GM12878 (cell line): Measurements from ENCODE around the gene KBTBD7. TPM values are rescaled to one million over a fixed set of nuclear protein-coding genes. Genes with fewer than 3 reads are reported as not detected.
A peak's percentile ranks its signal among the peaks of the same experiment; 100 is the strongest.

Source experiments
- ATF7 ChIP-seq: fragments of 450-650 bp; IDR thresholded peaks from 2 replicates; pipeline ENCODE4 v1.6.1; 2016; ENCODE audit warnings: low read depth, mild to moderate bottlenecking
- BMI1 ChIP-seq: fragments of 450-650 bp; IDR thresholded peaks from 2 replicates; pipeline ENCODE4 v1.6.1; 2016; ENCODE audit warnings: mild to moderate bottlenecking, moderate library complexity, borderline replicate concordance
- GATAD2B ChIP-seq: fragments of 450-650 bp; conservative IDR thresholded peaks from 2 replicates; pipeline ENCODE4 v1.6.1; 2017; ENCODE audit warnings: low read depth, mild to moderate bottlenecking, moderate library complexity
- MYC ChIP-seq: IDR thresholded peaks from 2 replicates; pipeline ENCODE4 v1.6.1; 2011; ENCODE audit warnings: mild to moderate bottlenecking, low read length, moderate library complexity, inconsistent platforms; ENCODE audit not compliant: insufficient read depth, insufficient replicate concordance, insufficient read length, severe bottlenecking
- SPI1 ChIP-seq: IDR thresholded peaks from 2 replicates; pipeline ENCODE4 v1.6.1; 2011; ENCODE audit warnings: low read depth, mild to moderate bottlenecking, low read length, moderate library complexity, borderline replicate concordance; ENCODE audit not compliant: insufficient read depth
- STAT1 ChIP-seq: fragments of 450-650 bp; conservative IDR thresholded peaks from 2 replicates; pipeline ENCODE4 v1.6.1; 2014; ENCODE audit warnings: antibody characterized with exemption, mild to moderate bottlenecking
- polyA plus RNA-seq, 11 experiments: library from polyadenylated mRNA; depleted of rRNA in 4 of 11; unstranded in 6 of 11; stranded (reverse) in 5 of 11; fragments of >200 nt; fragmentation: Nextera tagmentation in 4 of 11; fragmentation: Illumina TruSeq in 1 of 11; extraction: Ambion mirVana in 4 of 11; extraction: Trizol in 1 of 11; gene quantifications; 1 replicate in 1 of 11; 2 replicates in 10 of 11; pipeline versions ENCODE4 v1.2.1 to v1.2.3, GENCODE V29; 2011 to 2016; ENCODE audit warnings: inconsistent platforms in 2 of 11, missing spikeins in 2 of 11, low read depth in 1 of 11
- total RNA-seq, 4 experiments: library from RNA; depleted of rRNA in 3 of 4; stranded (reverse); fragments of >200 nt in 3 of 4; fragmentation: Illumina TruSeq in 1 of 4; extraction: Trizol in 1 of 4; gene quantifications; 2 replicates each; pipeline versions ENCODE4 v1.2.1 to v1.2.3, GENCODE V29; 2013 to 2021
- TF ChIP-seq, protein P1 (sequence below): IDR thresholded peaks from 2 replicates; pipeline ENCODE4 v1.6.1; 2012; ENCODE audit warnings: improper control_type of control experiment, low read depth, low read length; ENCODE audit not compliant: insufficient replicate concordance
- TF ChIP-seq, protein P2 (sequence below): fragments of 450-650 bp; IDR thresholded peaks from 2 replicates; pipeline ENCODE4 v1.6.1; 2017; ENCODE audit warnings: low read depth, mild to moderate bottlenecking, moderate library complexity
- TF ChIP-seq, protein P3 (sequence below): IDR thresholded peaks from 2 replicates; pipeline ENCODE4 v1.6.1; 2012; ENCODE audit warnings: low read length, inconsistent platforms

KBTBD7 gene
- total and polyA plus RNA-seq, 10 of the 15 experiments (the other 5 are each of a cell fraction or from before 2014, with no cell fraction given), result 1.8 to 6.0 (median 4.3) TPM

DNA sequence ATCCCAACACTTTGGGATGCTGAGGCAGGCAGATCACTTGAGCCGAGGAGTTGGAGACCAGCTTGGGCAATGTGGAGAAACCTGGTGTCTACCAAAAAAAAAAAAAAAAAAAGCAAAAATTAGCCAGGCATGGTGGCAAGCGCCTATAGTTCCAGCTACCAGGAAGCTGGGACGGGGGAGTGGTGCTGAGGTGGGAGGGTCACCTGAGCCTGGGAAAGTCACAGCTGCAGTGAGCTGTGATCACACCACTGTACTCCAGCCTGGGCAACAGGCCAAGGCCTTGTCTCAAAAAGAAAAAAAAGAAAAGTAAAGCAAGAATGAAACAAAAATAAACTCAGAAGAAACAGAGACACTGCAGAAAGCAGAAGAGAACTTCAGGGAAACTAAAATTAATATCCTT, 37.4 kb upstream of the KBTBD7 start (continued):
- TF ChIP-seq, protein P1, sequence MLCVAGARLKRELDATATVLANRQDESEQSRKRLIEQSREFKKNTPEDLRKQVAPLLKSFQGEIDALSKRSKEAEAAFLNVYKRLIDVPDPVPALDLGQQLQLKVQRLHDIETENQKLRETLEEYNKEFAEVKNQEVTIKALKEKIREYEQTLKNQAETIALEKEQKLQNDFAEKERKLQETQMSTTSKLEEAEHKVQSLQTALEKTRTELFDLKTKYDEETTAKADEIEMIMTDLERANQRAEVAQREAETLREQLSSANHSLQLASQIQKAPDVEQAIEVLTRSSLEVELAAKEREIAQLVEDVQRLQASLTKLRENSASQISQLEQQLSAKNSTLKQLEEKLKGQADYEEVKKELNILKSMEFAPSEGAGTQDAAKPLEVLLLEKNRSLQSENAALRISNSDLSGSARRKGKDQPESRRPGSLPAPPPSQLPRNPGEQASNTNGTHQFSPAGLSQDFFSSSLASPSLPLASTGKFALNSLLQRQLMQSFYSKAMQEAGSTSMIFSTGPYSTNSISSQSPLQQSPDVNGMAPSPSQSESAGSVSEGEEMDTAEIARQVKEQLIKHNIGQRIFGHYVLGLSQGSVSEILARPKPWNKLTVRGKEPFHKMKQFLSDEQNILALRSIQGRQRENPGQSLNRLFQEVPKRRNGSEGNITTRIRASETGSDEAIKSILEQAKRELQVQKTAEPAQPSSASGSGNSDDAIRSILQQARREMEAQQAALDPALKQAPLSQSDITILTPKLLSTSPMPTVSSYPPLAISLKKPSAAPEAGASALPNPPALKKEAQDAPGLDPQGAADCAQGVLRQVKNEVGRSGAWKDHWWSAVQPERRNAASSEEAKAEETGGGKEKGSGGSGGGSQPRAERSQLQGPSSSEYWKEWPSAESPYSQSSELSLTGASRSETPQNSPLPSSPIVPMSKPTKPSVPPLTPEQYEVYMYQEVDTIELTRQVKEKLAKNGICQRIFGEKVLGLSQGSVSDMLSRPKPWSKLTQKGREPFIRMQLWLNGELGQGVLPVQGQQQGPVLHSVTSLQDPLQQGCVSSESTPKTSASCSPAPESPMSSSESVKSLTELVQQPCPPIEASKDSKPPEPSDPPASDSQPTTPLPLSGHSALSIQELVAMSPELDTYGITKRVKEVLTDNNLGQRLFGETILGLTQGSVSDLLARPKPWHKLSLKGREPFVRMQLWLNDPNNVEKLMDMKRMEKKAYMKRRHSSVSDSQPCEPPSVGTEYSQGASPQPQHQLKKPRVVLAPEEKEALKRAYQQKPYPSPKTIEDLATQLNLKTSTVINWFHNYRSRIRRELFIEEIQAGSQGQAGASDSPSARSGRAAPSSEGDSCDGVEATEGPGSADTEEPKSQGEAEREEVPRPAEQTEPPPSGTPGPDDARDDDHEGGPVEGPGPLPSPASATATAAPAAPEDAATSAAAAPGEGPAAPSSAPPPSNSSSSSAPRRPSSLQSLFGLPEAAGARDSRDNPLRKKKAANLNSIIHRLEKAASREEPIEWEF, result no peak
- TF ChIP-seq, protein P2, sequence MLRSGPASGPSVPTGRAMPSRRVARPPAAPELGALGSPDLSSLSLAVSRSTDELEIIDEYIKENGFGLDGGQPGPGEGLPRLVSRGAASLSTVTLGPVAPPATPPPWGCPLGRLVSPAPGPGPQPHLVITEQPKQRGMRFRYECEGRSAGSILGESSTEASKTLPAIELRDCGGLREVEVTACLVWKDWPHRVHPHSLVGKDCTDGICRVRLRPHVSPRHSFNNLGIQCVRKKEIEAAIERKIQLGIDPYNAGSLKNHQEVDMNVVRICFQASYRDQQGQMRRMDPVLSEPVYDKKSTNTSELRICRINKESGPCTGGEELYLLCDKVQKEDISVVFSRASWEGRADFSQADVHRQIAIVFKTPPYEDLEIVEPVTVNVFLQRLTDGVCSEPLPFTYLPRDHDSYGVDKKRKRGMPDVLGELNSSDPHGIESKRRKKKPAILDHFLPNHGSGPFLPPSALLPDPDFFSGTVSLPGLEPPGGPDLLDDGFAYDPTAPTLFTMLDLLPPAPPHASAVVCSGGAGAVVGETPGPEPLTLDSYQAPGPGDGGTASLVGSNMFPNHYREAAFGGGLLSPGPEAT, result 0 out of 2 replicates have a peak, but pooled peaks have one; percentile 51
- no peak for TF ChIP-seq MYC
- no peak for TF ChIP-seq SPI1
- no peak for TF ChIP-seq STAT1
- TF ChIP-seq, protein P3, sequence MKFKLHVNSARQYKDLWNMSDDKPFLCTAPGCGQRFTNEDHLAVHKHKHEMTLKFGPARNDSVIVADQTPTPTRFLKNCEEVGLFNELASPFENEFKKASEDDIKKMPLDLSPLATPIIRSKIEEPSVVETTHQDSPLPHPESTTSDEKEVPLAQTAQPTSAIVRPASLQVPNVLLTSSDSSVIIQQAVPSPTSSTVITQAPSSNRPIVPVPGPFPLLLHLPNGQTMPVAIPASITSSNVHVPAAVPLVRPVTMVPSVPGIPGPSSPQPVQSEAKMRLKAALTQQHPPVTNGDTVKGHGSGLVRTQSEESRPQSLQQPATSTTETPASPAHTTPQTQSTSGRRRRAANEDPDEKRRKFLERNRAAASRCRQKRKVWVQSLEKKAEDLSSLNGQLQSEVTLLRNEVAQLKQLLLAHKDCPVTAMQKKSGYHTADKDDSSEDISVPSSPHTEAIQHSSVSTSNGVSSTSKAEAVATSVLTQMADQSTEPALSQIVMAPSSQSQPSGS, result no peak
- 0 out of 2 replicates have a peak, but pooled peaks have one; percentile 30 for TF ChIP-seq ATF7
- no peak for TF ChIP-seq GATAD2B
- TF ChIP-seq BMI1, result no peak
